Measurements from ENCODE around the gene STOML3.

STOML3 gene

GRCh38 chr13:38981096-38981495 lies 9.5 kb downstream of the STOML3 start:
- DNase-seq (ENCODE audit: low read depth in 4 of 4, low spot score in 1 of 4) = no peak

- DNase-seq (ENCODE audit: low read depth in 4 of 4, low spot score in 1 of 4) = no peak
Observed at GRCh38 chr13:38980750-38981078, 9.9 kb downstream of the STOML3 start.

GRCh38 chr13:38979891-38980749 lies 10.5 kb downstream of the STOML3 start:
- DNase-seq (ENCODE audit: low read depth in 4 of 4, low spot score in 1 of 4) = no peak

GRCh38 chr13:38970380-38971051 lies 20.1 kb downstream of the STOML3 start:
- DNase-seq (ENCODE audit: low read depth in 4 of 4, low spot score in 1 of 4) = no peak

GRCh38 chr13:38969187-38969586 lies 21.4 kb downstream of the STOML3 start:
- DNase-seq (ENCODE audit: low read depth in 4 of 4, low spot score in 1 of 4) = no peak

- no peak for DNase-seq (ENCODE audit: low read depth in 4 of 4, low spot score in 1 of 4)
Observed at GRCh38 chr13:38967446-38967845, 23.2 kb downstream of the STOML3 start.

GRCh38 chr13:38965281-38965680 lies 25.4 kb downstream of the STOML3 start:
- DNase-seq (ENCODE audit: low read depth in 4 of 4, low spot score in 1 of 4) = no peak

GRCh38 chr13:38960175-38960574 lies 30.5 kb downstream of the STOML3 start:
- DNase-seq (ENCODE audit: low read depth in 4 of 4, low spot score in 1 of 4) = no peak

- no peak for DNase-seq (ENCODE audit: low read depth in 4 of 4, low spot score in 1 of 4)
Observed at GRCh38 chr13:38957794-38958592, 32.6 kb downstream of the STOML3 start.

- DNase-seq (ENCODE audit: low read depth in 4 of 4, low spot score in 1 of 4) = no peak
Observed at GRCh38 chr13:38954844-38955243, 35.8 kb downstream of the STOML3 start.

- no peak for DNase-seq (ENCODE audit: low read depth in 4 of 4, low spot score in 1 of 4)
Observed at GRCh38 chr13:38954291-38954690, 36.3 kb downstream of the STOML3 start.

- no peak for DNase-seq (ENCODE audit: low read depth in 4 of 4, low spot score in 1 of 4)
Observed at GRCh38 chr13:38952827-38953226, 37.8 kb downstream of the STOML3 start.

GRCh38 chr13:38951525-38952313 lies 38.9 kb downstream of the STOML3 start:
- DNase-seq (ENCODE audit: low read depth in 4 of 4, low spot score in 1 of 4) = no peak

GRCh38 chr13:38950987-38951386 lies 39.6 kb downstream of the STOML3 start:
- DNase-seq (ENCODE audit: low read depth in 4 of 4, low spot score in 1 of 4) = no peak

- no peak for DNase-seq (ENCODE audit: low read depth in 4 of 4, low spot score in 1 of 4)
Observed at GRCh38 chr13:38947054-38947453, 43.6 kb downstream of the STOML3 start.

GRCh38 chr13:38944219-38944618 lies 46.4 kb downstream of the STOML3 start:
- DNase-seq (ENCODE audit: low read depth in 4 of 4, low spot score in 1 of 4) = no peak

GRCh38 chr13:38943231-38943630 lies 47.4 kb downstream of the STOML3 start:
- no peak for DNase-seq (ENCODE audit: low read depth in 4 of 4, low spot score in 1 of 4)

- no peak for DNase-seq (ENCODE audit: low read depth in 4 of 4, low spot score in 1 of 4)
Observed at GRCh38 chr13:38941353-38941945, 49.2 kb downstream of the STOML3 start.

- no peak for DNase-seq (ENCODE audit: low read depth in 4 of 4, low spot score in 1 of 4)
Observed at GRCh38 chr13:38933786-38934185, 56.8 kb downstream of the STOML3 start.

GRCh38 chr13:38922170-38922569 lies 68.5 kb downstream of the STOML3 start:
- DNase-seq (ENCODE audit: low read depth in 4 of 4, low spot score in 1 of 4) = no peak

GRCh38 chr13:38921081-38921480 lies 69.5 kb downstream of the STOML3 start:
- no peak for DNase-seq (ENCODE audit: low read depth in 4 of 4, low spot score in 1 of 4)
